ENCODE data around the gene TRIM66.

TRIM66 gene

GRCh38 chr11:8598506-8598905, 84.0 kb downstream of the TRIM66 start:
- no peak for DNase-seq

GRCh38 chr11:8597182-8597581, 85.3 kb downstream of the TRIM66 start:
- DNase-seq = no peak

- DNase-seq = no peak
Measured at GRCh38 chr11:8596504-8597046, 85.9 kb downstream of the TRIM66 start.

- DNase-seq = peak; percentile 15
Measured at GRCh38 chr11:8593935-8594909, 88.2 kb downstream of the TRIM66 start, which contains the start of gene STK33. Gene STK33 (minus strand): TSS chr11:8594228. CDS start chr11:8474905, 119,323 bp downstream.

GRCh38 chr11:8593455-8593854, 89.0 kb downstream of the TRIM66 start:
- no peak for DNase-seq

- no peak for DNase-seq
Measured at GRCh38 chr11:8587915-8588314, 94.5 kb downstream of the TRIM66 start.

GRCh38 chr11:8586805-8587204, 95.7 kb downstream of the TRIM66 start:
- no peak for DNase-seq

- no peak for DNase-seq
Measured at GRCh38 chr11:8586184-8586583, 96.3 kb downstream of the TRIM66 start.

GRCh38 chr11:8584511-8584910, 98.0 kb downstream of the TRIM66 start:
- no peak for DNase-seq

GRCh38 chr11:8584082-8584481, 98.4 kb downstream of the TRIM66 start:
- DNase-seq = no peak

- DNase-seq = no peak
Measured at GRCh38 chr11:8581300-8581699, 101.2 kb downstream of the TRIM66 start.

- no peak for DNase-seq
Measured at GRCh38 chr11:8577791-8578581, 104.5 kb downstream of the TRIM66 start.

- DNase-seq = no peak
Measured at GRCh38 chr11:8574798-8575197, 107.7 kb downstream of the TRIM66 start.

GRCh38 chr11:8573777-8574176, 108.7 kb downstream of the TRIM66 start:
- no peak for DNase-seq

- DNase-seq = no peak
Measured at GRCh38 chr11:8567602-8568198, 114.8 kb downstream of the TRIM66 start.

GRCh38 chr11:8566613-8567210, 115.8 kb downstream of the TRIM66 start:
- peak; percentile 44 for DNase-seq

- no peak for DNase-seq
Measured at GRCh38 chr11:8564526-8564925, 117.9 kb downstream of the TRIM66 start.

Data from CD4-positive, alpha-beta T cell treated with Interleukin-17A for 1 hour (primary cell).